NCI-H2081 (cell line): ENCODE data around the gene HS2ST1.
A peak's percentile ranks its signal among the peaks of the same experiment; 100 is the strongest.

Experiments used
- DNase-seq, 2 experiments: peaks; one replicate each; lab custom pipeline; 2025; lab: John Stamatoyannopoulos, UW

Gene HS2ST1

GRCh38 chr1:87140831-87141540 lies 226.6 kb downstream of the HS2ST1 start:
- no peak for DNase-seq

GRCh38 chr1:87141556-87141955 lies 227.1 kb downstream of the HS2ST1 start:
- no peak for DNase-seq

GRCh38 chr1:87143413-87144135 lies 229.1 kb downstream of the HS2ST1 start:
- no peak for DNase-seq

GRCh38 chr1:87144316-87144895 lies 230.0 kb downstream of the HS2ST1 start:
- DNase-seq, result no peak

GRCh38 chr1:87144981-87145380 lies 230.5 kb downstream of the HS2ST1 start:
- no peak for DNase-seq

- no peak for DNase-seq
These were observed 232.1 kb downstream of the HS2ST1 start for GRCh38 chr1:87146538-87146937.

GRCh38 chr1:87146986-87147385 lies 232.6 kb downstream of the HS2ST1 start:
- DNase-seq, result no peak

GRCh38 chr1:87147851-87148250 lies 233.4 kb downstream of the HS2ST1 start:
- DNase-seq, result no peak

- no peak for DNase-seq
These were observed 234.2 kb downstream of the HS2ST1 start for GRCh38 chr1:87148661-87149060.

GRCh38 chr1:87149241-87150041 lies 235.0 kb downstream of the HS2ST1 start:
- peak; percentile 43 to 84 for DNase-seq

- no peak for DNase-seq
These were observed 235.7 kb downstream of the HS2ST1 start for GRCh38 chr1:87150143-87150542.

GRCh38 chr1:87151500-87152421 lies 237.3 kb downstream of the HS2ST1 start:
- DNase-seq, result no peak

- DNase-seq, result peak; percentile 21 to 22
These were observed 239.9 kb downstream of the HS2ST1 start for GRCh38 chr1:87154384-87154783.

- DNase-seq, result peak in 1 of 2 experiments; percentile 10
These were observed 240.7 kb downstream of the HS2ST1 start for GRCh38 chr1:87155170-87155569.

GRCh38 chr1:87155648-87156047 lies 241.2 kb downstream of the HS2ST1 start:
- DNase-seq, result no peak

GRCh38 chr1:87156124-87156523 lies 241.7 kb downstream of the HS2ST1 start:
- DNase-seq, result no peak

- no peak for DNase-seq
These were observed 245.0 kb downstream of the HS2ST1 start for GRCh38 chr1:87159378-87159915.
